NT2/D1 (cell line): ENCODE measurements around the gene TAC4.

Experiments
- SUZ12 ChIP-seq: IDR thresholded peaks from 2 replicates; pipeline ENCODE4 v1.6.1; 2011; ENCODE audit not compliant: insufficient read length, insufficient read depth; ENCODE audit errors: extremely low read depth
- ZNF274 ChIP-seq: IDR thresholded peaks from 2 replicates; pipeline ENCODE4 v1.6.1; 2011; ENCODE audit warnings: mild to moderate bottlenecking, low read depth, low read length

DNA sequence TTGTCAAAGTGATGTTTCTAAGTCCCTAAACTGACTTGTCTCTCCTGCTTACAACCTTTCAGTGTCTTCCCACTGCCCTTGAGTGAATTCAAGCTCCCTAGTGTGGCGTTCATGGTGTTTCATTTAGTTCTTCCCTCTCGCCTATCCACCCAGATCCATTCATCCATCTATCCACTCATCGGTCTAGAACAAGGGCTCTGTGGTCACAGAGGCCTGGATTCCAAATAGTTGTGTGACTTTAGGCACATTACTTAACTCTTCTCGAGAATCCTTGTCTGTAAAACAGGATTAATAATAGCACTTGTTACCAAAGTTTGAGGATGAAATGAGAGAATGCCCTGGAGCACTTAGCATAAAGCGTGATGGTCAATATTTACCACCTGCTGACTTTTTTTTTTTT is 870 bp upstream of the TAC4 start:
- TF ChIP-seq SUZ12 (no peak), ZNF274 (no peak)
